SU-DHL-6 (cell line): ENCODE measurements around the gene VPS41.

Experiments used
- CTCF ChIP-seq: fragments of 200-600 bp; sonication (generic); IDR thresholded peaks from one replicate; pipeline ENCODE4 v1.5.1; 2017; ENCODE audit warnings: antibody characterized with exemption, mild to moderate bottlenecking, low read length, moderate library complexity; ENCODE audit not compliant: insufficient read depth, poor library complexity, severe bottlenecking
- EZH2phosphoT487 ChIP-seq: fragments of 200-600 bp; sonication (generic), shearing (Covaris generic); conservative IDR thresholded peaks from 2 replicates; pipeline ENCODE4 v1.6.1; 2018; ENCODE audit warnings: mild to moderate bottlenecking, antibody characterized with exemption, low read length, moderate library complexity, mixed read lengths

DNA sequence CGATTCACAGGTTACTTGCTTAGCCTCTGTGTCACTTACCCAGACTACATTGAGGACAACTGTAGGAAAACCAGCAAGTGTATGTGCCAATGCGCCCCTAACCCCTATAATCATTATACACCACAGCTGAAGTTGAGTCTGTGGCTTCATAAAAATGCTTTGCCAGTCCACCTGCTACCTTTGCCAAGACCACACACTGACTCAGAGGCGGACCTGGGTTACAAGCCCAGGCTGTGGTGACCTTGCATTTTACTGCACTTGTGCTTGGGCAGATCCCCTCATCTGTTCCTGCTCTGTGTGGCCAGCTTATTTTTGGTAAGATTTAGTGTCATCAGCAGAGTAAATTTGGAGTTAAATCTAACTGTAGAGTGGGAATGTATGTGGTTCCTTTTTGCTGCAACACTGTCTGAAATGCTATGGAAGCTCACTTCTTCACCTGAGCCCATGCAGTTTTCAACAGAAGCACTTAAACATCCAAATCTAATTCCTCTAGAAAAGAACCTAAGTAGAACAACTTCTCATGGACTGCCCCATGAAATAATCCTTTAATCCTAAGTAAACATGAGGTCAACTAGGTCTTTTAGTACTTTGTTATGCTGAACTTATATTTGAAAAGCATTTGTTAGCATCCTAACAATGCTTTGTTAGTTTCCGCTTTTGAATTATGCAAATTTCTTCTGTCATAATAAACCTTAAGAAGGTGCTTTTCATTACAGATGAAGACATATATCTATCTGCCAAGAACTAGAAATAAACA, 181.6 kb downstream of the VPS41 start:
- TF ChIP-seq CTCF (no peak), EZH2phosphoT487 (no peak)
